ENCODE measurements around the gene UPK2. TPM values are rescaled to one million over a fixed set of nuclear protein-coding genes. Genes with fewer than 3 reads are reported as not detected.
A peak's percentile ranks its signal among the peaks of the same experiment; 100 is the strongest.
"Not testable (repeated sequence)": the region's sequence is repeated elsewhere in the genome, so short reads cannot be mapped to it uniquely, and the experiment has no call there.

UPK2 gene
- polyA plus RNA-seq, 2 donors, result 1.1 to 11.2 TPM

DNA sequence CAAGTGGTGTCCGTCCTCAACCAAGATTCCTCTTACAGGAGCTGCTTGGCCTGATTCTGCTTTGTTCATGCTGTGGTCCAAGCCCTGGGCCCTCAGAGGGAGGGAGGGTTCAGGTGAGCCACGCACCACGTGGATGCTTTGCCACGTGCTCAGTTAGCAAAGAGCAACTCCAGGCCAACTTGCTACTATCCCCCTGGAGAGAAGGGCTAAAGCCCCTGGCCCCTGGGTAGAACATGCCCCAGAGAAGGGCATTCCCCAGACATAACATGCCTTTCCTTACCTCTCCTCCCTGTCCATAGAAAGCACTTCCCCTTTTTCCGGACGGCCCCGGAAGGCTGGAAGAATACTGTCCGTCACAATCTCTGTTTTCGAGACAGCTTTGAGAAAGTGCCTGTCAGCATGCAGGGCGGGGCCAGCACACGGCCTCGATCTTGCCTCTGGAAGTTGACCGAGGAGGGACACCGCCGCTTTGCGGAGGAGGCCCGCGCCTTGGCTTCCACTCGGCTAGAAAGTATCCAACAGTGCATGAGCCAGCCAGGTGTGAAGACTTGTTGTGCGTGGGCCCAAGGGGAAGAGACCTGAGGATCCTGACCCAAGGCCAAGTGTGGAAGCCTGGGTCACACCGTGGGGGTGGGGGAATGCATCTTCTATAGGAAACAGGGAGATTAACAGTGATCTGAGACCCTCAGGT, 24.2 kb downstream of the UPK2 start:
- 33 to 34% methylated on average over 21 of the region's 21 CpGs for WGBS, 2 donors
- H3K4me3 ChIP-seq (ENCODE audit: low read depth in 1 of 2, low read length in 2 of 2), result no peak overlapping the region
- H3K27ac ChIP-seq (ENCODE audit: low read depth in 2 of 2, low read length in 1 of 2), result no peak overlapping the region
- H3K36me3 ChIP-seq (ENCODE audit: control insufficient read depth in 2 of 2, insufficient read depth in 2 of 2, low read length in 1 of 2), result no peaks in the 10 kb centered on the region
- no peaks in the 10 kb centered on the region for H3K27me3 ChIP-seq (ENCODE audit: control insufficient read depth in 1 of 2, insufficient read depth in 2 of 2, low read length in 2 of 2)
- H3K9me3 ChIP-seq (ENCODE audit: control insufficient read depth in 2 of 2, insufficient read depth in 1 of 2, low read depth in 1 of 2, low read length in 1 of 2), result no peaks in the 10 kb centered on the region
- H3K4me1 ChIP-seq (ENCODE audit: control insufficient read depth in 2 of 2, insufficient read depth in 2 of 2, low read length in 1 of 2), result peaks cover 0 to 3% of the 10 kb centered on the region in 2 donors

- not testable (repeated sequence) for H3K4me1 ChIP-seq (ENCODE audit: control insufficient read depth in 2 of 2, insufficient read depth in 2 of 2, low read length in 1 of 2); H3K36me3 ChIP-seq (ENCODE audit: control insufficient read depth in 2 of 2, insufficient read depth in 2 of 2, low read length in 1 of 2); H3K9me3 ChIP-seq (ENCODE audit: control insufficient read depth in 2 of 2, insufficient read depth in 1 of 2, low read depth in 1 of 2, low read length in 1 of 2); H3K27ac ChIP-seq (ENCODE audit: low read depth in 2 of 2, low read length in 1 of 2); H3K27me3 ChIP-seq (ENCODE audit: control insufficient read depth in 1 of 2, insufficient read depth in 2 of 2, low read length in 2 of 2); H3K4me3 ChIP-seq (ENCODE audit: low read depth in 1 of 2, low read length in 2 of 2)
- WGBS, 2 donors, result 61 to 66% methylated on average over 8 of the region's 8 CpGs
Measured at GRCh38 chr11:118984337-118984736, 28.2 kb downstream of the UPK2 start.

DNA sequence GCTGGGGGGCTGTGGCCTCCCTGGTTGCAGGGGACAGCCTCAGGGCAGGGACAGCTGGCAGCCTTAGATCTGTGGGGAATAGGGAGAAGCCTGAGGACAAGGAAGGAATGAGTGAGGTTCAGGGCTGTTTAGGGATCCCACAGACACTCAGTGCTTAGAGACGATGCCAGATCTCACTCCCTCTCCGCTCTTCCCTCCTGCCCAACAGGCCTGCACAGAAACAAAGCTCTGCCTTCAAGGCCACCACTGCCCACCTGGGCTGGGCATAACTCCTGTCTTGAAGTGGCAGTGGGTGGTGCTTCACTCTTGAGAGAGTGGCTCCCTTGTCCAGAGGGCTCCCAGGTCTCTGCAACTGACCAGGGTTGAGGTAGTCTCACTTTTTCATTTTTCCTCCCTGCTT, 28.7 kb downstream of the UPK2 start:
- WGBS, 2 donors, result 70 to 80% methylated on average over 2 of the region's 2 CpGs
- H3K27ac ChIP-seq (ENCODE audit: low read depth in 2 of 2, low read length in 1 of 2), result no peak overlapping the region
- H3K9me3 ChIP-seq (ENCODE audit: control insufficient read depth in 2 of 2, insufficient read depth in 1 of 2, low read depth in 1 of 2, low read length in 1 of 2), result no peaks in the 10 kb centered on the region
- H3K4me1 ChIP-seq (ENCODE audit: control insufficient read depth in 2 of 2, insufficient read depth in 2 of 2, low read length in 1 of 2), result peaks cover 0 to 3% of the 10 kb centered on the region in 2 donors
- no peaks in the 10 kb centered on the region for H3K36me3 ChIP-seq (ENCODE audit: control insufficient read depth in 2 of 2, insufficient read depth in 2 of 2, low read length in 1 of 2)
- no peaks in the 10 kb centered on the region for H3K27me3 ChIP-seq (ENCODE audit: control insufficient read depth in 1 of 2, insufficient read depth in 2 of 2, low read length in 2 of 2)
- H3K4me3 ChIP-seq (ENCODE audit: low read depth in 1 of 2, low read length in 2 of 2), result no peak overlapping the region

DNA sequence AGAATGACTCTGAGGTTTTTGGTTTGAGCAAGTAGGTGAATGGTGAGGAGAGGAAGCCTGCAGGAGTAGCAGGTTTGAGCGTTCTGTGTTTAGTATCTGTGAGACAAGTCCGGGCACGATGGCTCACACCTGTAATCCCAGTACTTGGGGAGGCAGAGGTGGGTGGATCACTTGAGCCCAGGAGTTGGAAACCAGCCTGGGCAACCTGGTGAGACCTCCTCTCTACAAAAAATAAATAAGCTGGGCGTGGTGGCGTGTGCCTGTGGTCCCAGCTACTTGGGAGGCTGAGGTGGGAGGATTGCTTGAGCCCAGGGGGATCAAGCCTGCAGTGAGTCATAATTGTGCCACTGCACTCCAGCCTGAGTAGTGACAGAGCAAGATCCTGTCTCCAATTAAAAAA, 32.2 kb downstream of the UPK2 start:
- H3K9me3 ChIP-seq (ENCODE audit: control insufficient read depth in 2 of 2, insufficient read depth in 1 of 2, low read depth in 1 of 2, low read length in 1 of 2), result no peaks in the 10 kb centered on the region
- peak overlapping the region; percentile 33 to 61 for H3K27ac ChIP-seq (ENCODE audit: low read depth in 2 of 2, low read length in 1 of 2)
- no peaks in the 10 kb centered on the region for H3K36me3 ChIP-seq (ENCODE audit: control insufficient read depth in 2 of 2, insufficient read depth in 2 of 2, low read length in 1 of 2)
- H3K27me3 ChIP-seq (ENCODE audit: control insufficient read depth in 1 of 2, insufficient read depth in 2 of 2, low read length in 2 of 2), result no peaks in the 10 kb centered on the region
- no peak overlapping the region for H3K4me3 ChIP-seq (ENCODE audit: low read depth in 1 of 2, low read length in 2 of 2)
- 54 to 68% methylated on average over 5 of the region's 5 CpGs for WGBS, 2 donors
- no peaks in the 10 kb centered on the region for H3K4me1 ChIP-seq (ENCODE audit: control insufficient read depth in 2 of 2, insufficient read depth in 2 of 2, low read length in 1 of 2)

GRCh38 chr11:118991486-118992038, 35.5 kb downstream of the UPK2 start:
- H3K36me3 ChIP-seq (ENCODE audit: control insufficient read depth in 2 of 2, insufficient read depth in 2 of 2, low read length in 1 of 2); H3K4me1 ChIP-seq (ENCODE audit: control insufficient read depth in 2 of 2, insufficient read depth in 2 of 2, low read length in 1 of 2); H3K27me3 ChIP-seq (ENCODE audit: control insufficient read depth in 1 of 2, insufficient read depth in 2 of 2, low read length in 2 of 2); H3K9me3 ChIP-seq (ENCODE audit: control insufficient read depth in 2 of 2, insufficient read depth in 1 of 2, low read depth in 1 of 2, low read length in 1 of 2); H3K4me3 ChIP-seq (ENCODE audit: low read depth in 1 of 2, low read length in 2 of 2); H3K27ac ChIP-seq (ENCODE audit: low read depth in 2 of 2, low read length in 1 of 2): not testable (repeated sequence)
- WGBS, 2 donors, result 95 to 97% methylated on average over 30 to 44 of the region's 44 CpGs

GRCh38 chr11:118996926-118997626, 41.0 kb downstream of the UPK2 start:
- Histone ChIP-seq H3K27ac (ENCODE audit: low read depth in 2 of 2, low read length in 1 of 2) (peak overlapping the region; percentile 77 to 84), H3K4me1 (ENCODE audit: control insufficient read depth in 2 of 2, insufficient read depth in 2 of 2, low read length in 1 of 2) (peaks cover 2 to 11% of the 10 kb centered on the region in 2 donors), H3K36me3 (ENCODE audit: control insufficient read depth in 2 of 2, insufficient read depth in 2 of 2, low read length in 1 of 2) (peaks cover 0 to 6% of the 10 kb centered on the region in 2 donors), H3K9me3 (ENCODE audit: control insufficient read depth in 2 of 2, insufficient read depth in 1 of 2, low read depth in 1 of 2, low read length in 1 of 2) (no peaks in the 10 kb centered on the region), H3K27me3 (ENCODE audit: control insufficient read depth in 1 of 2, insufficient read depth in 2 of 2, low read length in 2 of 2) (no peaks in the 10 kb centered on the region), H3K4me3 (ENCODE audit: low read depth in 1 of 2, low read length in 2 of 2) (peak overlapping the region; percentile 69 to 88)
- WGBS, 2 donors, result 14% methylated on average over 22 of the region's 22 CpGs

GRCh38 chr11:118997627-118998387, 41.7 kb downstream of the UPK2 start, which contains the start of gene CENATAC:
Gene CENATAC (plus strand): TSS chr11:118998138. CDS start chr11:118998198, 60 bp downstream.
- Histone ChIP-seq H3K27me3 (ENCODE audit: control insufficient read depth in 1 of 2, insufficient read depth in 2 of 2, low read length in 2 of 2) (no peaks in the 10 kb centered on the region), H3K9me3 (ENCODE audit: control insufficient read depth in 2 of 2, insufficient read depth in 1 of 2, low read depth in 1 of 2, low read length in 1 of 2) (no peaks in the 10 kb centered on the region), H3K4me1 (ENCODE audit: control insufficient read depth in 2 of 2, insufficient read depth in 2 of 2, low read length in 1 of 2) (peaks cover 2 to 11% of the 10 kb centered on the region in 2 donors), H3K4me3 (ENCODE audit: low read depth in 1 of 2, low read length in 2 of 2) (peak within 1 kb of the TSS; percentile 69 to 88), H3K27ac (ENCODE audit: low read depth in 2 of 2, low read length in 1 of 2) (peak within 1 kb of the TSS; percentile 84 to 90), H3K36me3 (ENCODE audit: control insufficient read depth in 2 of 2, insufficient read depth in 2 of 2, low read length in 1 of 2) (peaks cover 0 to 6% of the 10 kb centered on the region in 2 donors)
- WGBS, 2 donors, result 0% methylated on average over 54 of the region's 54 CpGs

- peaks cover 2 to 11% of the 10 kb centered on the region in 2 donors for H3K4me1 ChIP-seq (ENCODE audit: control insufficient read depth in 2 of 2, insufficient read depth in 2 of 2, low read length in 1 of 2)
- no peaks in the 10 kb centered on the region for H3K27me3 ChIP-seq (ENCODE audit: control insufficient read depth in 1 of 2, insufficient read depth in 2 of 2, low read length in 2 of 2)
- peak overlapping the region; percentile 69 to 88 for H3K4me3 ChIP-seq (ENCODE audit: low read depth in 1 of 2, low read length in 2 of 2)
- WGBS, 2 donors, result 1 to 5% methylated on average over 19 of the region's 19 CpGs
- peak overlapping the region; percentile 84 to 90 for H3K27ac ChIP-seq (ENCODE audit: low read depth in 2 of 2, low read length in 1 of 2)
- H3K36me3 ChIP-seq (ENCODE audit: control insufficient read depth in 2 of 2, insufficient read depth in 2 of 2, low read length in 1 of 2), result peaks cover 0 to 11% of the 10 kb centered on the region in 2 donors
- H3K9me3 ChIP-seq (ENCODE audit: control insufficient read depth in 2 of 2, insufficient read depth in 1 of 2, low read depth in 1 of 2, low read length in 1 of 2), result no peaks in the 10 kb centered on the region
Measured at GRCh38 chr11:118998388-118998717, 42.3 kb downstream of the UPK2 start.

GRCh38 chr11:118998822-118999221, 42.7 kb downstream of the UPK2 start:
- Histone ChIP-seq H3K9me3 (ENCODE audit: control insufficient read depth in 2 of 2, insufficient read depth in 1 of 2, low read depth in 1 of 2, low read length in 1 of 2) (no peaks in the 10 kb centered on the region), H3K4me1 (ENCODE audit: control insufficient read depth in 2 of 2, insufficient read depth in 2 of 2, low read length in 1 of 2) (peaks cover 2 to 11% of the 10 kb centered on the region in 2 donors), H3K4me3 (ENCODE audit: low read depth in 1 of 2, low read length in 2 of 2) (peak overlapping the region; percentile 69 to 88), H3K36me3 (ENCODE audit: control insufficient read depth in 2 of 2, insufficient read depth in 2 of 2, low read length in 1 of 2) (peaks cover 0 to 12% of the 10 kb centered on the region in 2 donors), H3K27me3 (ENCODE audit: control insufficient read depth in 1 of 2, insufficient read depth in 2 of 2, low read length in 2 of 2) (no peaks in the 10 kb centered on the region), H3K27ac (ENCODE audit: low read depth in 2 of 2, low read length in 1 of 2) (peak overlapping the region; percentile 84 to 90)
- 27 to 34% methylated on average over 6 of the region's 6 CpGs for WGBS, 2 donors

Data from esophagus (tissue), 2 donors.